GM19463 (cell line): ENCODE results near the gene TTYH2.
A peak's percentile ranks its signal among the peaks of the same experiment; 100 is the strongest.
"Not testable (repeated sequence)": the region's sequence is repeated elsewhere in the genome, so short reads cannot be mapped to it uniquely, and the experiment has no call there.

Experiments used
- ATAC-seq: cut with Tn5 transposase; IDR thresholded peaks from one replicate; pipeline ENCODE4 v1.9.1; 2021; ENCODE audit warnings: mild to moderate bottlenecking, moderate library complexity; ENCODE audit not compliant: unreplicated experiment

Gene TTYH2

GRCh38 chr17:74259667-74260524, 46.5 kb downstream of the TTYH2 start:
- ATAC-seq: no peak

GRCh38 chr17:74260525-74260850, 47.1 kb downstream of the TTYH2 start:
- ATAC-seq: no peak

- ATAC-seq: no peak
These were observed 49.2 kb downstream of the TTYH2 start for GRCh38 chr17:74262601-74263000.

GRCh38 chr17:74267054-74267453, 53.7 kb downstream of the TTYH2 start:
- not testable (repeated sequence) for ATAC-seq

- ATAC-seq: no peak
These were observed 54.2 kb downstream of the TTYH2 start for GRCh38 chr17:74267579-74267978.

GRCh38 chr17:74267987-74268499, 54.7 kb downstream of the TTYH2 start:
- ATAC-seq: no peak

GRCh38 chr17:74268558-74268957, 55.2 kb downstream of the TTYH2 start:
- ATAC-seq: no peak

- no peak for ATAC-seq
These were observed 57.0 kb downstream of the TTYH2 start for GRCh38 chr17:74270333-74270732.

GRCh38 chr17:74271281-74271680, 57.9 kb downstream of the TTYH2 start:
- ATAC-seq: no peak

DNA sequence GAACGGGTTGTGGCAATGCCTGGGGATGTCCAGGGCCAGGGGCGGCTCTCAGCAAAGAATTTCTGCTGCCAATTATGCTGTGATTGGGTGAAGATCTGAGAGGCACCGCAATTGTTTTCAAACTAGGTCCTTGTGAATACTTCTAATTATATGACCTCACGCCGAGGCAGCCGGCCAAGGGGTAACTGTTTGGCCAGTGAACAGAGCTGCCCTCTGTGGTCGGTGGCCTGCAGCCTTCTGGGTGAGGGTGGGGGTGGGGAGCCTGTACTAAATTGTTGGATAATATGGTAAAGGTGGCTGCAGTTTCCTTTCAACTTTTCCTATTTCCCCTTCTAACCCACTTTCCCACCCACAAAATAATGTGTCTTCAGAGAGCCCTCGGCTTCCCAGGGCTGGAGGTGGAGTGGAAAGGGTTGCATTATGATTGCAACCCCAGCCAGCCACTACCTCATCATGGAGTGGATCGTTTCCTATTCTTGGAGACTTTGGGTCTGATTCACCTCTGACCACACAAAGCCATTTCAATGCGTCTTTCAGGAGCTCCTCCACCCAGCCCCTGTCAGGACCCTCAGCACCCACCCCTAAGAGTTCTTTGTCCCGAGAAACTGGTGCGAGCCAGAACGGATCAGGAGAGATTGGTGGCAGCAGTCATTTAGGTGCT, 58.7 kb downstream of the TTYH2 start:
- no peak for ATAC-seq

GRCh38 chr17:74272731-74273201, 59.4 kb downstream of the TTYH2 start:
- ATAC-seq: no peak

DNA sequence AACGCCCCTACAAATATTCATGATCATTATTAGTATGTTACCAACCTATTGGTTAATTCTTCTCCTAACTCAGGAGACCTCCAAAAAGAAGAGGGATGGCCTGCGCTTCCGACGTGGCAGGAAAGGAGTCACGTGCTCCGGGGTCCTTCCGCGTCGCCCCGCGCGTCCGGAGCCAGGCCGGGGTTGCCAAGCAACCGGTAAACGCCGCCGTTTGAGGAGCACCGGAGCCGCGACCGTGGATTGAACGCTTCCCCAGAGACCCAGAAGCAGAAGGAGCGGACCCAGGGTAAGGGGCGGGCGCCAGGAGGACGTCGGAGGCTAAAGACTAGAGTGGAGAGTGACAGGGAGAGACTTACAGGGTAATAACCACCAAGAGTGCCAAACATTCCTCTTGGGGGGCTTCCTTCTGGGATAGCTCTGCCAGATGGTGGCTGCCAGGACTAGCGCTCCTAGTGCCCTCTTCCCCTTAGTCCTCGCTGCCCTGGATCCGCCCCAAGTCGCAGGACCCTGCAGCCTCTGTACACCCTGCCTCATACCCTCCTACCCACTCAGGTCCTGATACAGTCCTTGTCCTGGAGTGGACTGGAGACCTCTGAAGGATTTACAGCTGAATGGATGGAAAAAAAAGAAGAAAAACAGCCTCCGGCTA, 60.8 kb downstream of the TTYH2 start, which contains the start of gene DNAI2:
Gene DNAI2, plus strand, starts transcription at position 175 of the 649 bp plus-strand sequence. CDS start 7,584 bp downstream, outside the sequence.
- ATAC-seq: no peak

DNA sequence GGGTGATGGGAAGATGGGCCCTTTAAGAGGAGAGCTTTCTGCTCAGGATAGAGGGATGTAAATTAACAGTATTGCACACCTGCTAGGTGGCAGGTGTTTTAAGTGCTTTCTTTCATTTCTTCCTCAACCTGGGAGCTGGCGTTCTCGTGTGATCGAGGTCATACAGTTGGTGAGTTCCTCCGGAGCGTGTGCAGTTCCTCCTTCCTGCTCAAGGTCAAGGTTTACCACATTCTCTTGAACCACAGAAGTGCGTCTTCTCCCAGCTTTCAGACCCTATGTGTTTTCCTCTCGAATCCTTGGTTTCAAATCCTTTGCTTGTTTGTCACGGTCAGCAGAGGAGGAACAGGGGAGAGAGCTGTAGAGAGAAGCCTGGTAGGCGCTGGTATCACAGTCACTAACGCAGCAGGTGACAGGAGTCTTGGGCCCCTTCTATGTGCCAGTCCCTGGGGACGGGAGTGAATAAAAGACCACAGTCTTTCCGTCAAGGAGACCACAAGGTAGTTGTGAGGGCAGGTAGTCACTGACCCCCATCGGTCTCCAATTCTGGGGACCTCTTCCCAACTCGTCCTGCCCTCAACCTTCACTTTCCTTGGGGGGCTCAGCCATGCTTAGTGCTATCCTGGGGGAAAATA, 61.5 kb downstream of the TTYH2 start:
- no peak for ATAC-seq

- no peak for ATAC-seq
These were observed 62.7 kb downstream of the TTYH2 start for GRCh38 chr17:74276051-74276476.

- ATAC-seq: no peak
These were observed 63.2 kb downstream of the TTYH2 start for GRCh38 chr17:74276541-74277009.

DNA sequence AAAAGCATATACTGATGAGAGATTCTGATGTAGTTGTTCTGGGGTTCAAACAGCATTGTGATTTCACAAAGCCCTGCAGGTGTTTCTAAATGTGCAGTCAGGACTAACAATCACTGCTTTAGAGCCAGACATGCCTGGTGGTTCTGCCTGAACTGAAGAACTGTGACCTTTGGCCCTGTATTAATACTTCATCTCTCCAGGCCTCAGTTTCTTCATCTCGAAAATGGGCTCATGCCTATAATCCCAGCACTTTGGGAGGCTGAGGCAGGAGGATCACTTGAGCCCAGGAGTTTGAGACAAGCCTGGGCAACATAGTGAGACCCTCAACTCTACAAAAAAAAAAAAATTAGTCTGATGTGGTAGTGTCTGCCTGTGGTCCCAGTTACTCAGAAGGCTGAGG, 64.6 kb downstream of the TTYH2 start:
- ATAC-seq: no peak

DNA sequence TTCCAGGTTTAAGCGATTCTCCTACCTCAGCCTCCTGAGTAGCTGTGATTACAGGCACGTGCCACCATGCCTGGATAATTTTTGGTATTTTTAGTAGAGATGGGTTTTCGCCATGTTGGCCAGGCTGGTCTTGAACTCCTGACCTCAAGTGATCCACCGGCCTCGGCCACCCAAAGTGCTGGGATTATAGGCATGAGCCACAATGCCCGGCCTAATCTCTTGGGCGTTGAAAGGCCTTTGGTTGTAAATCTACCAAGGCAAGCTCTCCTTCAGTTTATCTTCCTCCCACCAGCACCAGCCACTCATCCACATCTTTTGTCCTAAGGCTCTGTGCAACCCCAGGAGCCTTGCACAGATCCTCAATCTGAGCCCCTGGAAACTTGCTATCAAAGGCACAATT, 66.2 kb downstream of the TTYH2 start:
- not testable (repeated sequence) for ATAC-seq

- peak; percentile 55 for ATAC-seq
These were observed 66.7 kb downstream of the TTYH2 start for GRCh38 chr17:74280093-74280513.

GRCh38 chr17:74281799-74282198, 68.4 kb downstream of the TTYH2 start:
- ATAC-seq: no peak

- ATAC-seq: not testable (repeated sequence)
These were observed 68.9 kb downstream of the TTYH2 start for GRCh38 chr17:74282274-74282586.
